CD14-positive monocyte (primary cell): Measurements from ENCODE around the gene NUP93. TPM values are rescaled to one million over a fixed set of nuclear protein-coding genes. Genes with fewer than 3 reads are reported as not detected.

ENCODE experiments used
- DNase-seq, 3 donors: peaks; one replicate each; pipeline ENCODE4 v3.0.0-alpha.2; 2011 to 2022
- H2AFZ ChIP-seq: 2 replicates; pipeline ENCODE4 v1.6.0; 2012; ENCODE audit warnings: mild to moderate bottlenecking, low read depth, low read length, inconsistent platforms; ENCODE audit not compliant: insufficient read depth, poor library complexity, severe bottlenecking
- H3K27ac ChIP-seq, 2 donors: 1 replicate in 1 of 2; 2 replicates in 1 of 2; pipeline ENCODE4 v1.5.1; 2012 to 2013; ENCODE audit warnings: low read length in 2 of 2, control low read depth in 1 of 2, inconsistent platforms in 1 of 2, low read depth in 1 of 2, mild to moderate bottlenecking in 1 of 2
- H3K27me3 ChIP-seq, 2 donors: one replicate each; pipeline versions ENCODE4 v1.6.0 to v1.6.1; 2011 to 2013; ENCODE audit warnings: low read length in 2 of 2; ENCODE audit not compliant: control insufficient read depth in 2 of 2, insufficient read depth in 2 of 2
- H3K36me3 ChIP-seq, 2 donors: replicated peaks in 1 of 2; 1 replicate in 1 of 2; 2 replicates in 1 of 2; pipeline versions ENCODE4 v1.5.1 to v1.6.1; 2012 to 2013; ENCODE audit warnings: low read length in 2 of 2, control low read depth in 1 of 2, inconsistent platforms in 1 of 2, mild to moderate bottlenecking in 1 of 2; ENCODE audit not compliant: insufficient read depth in 2 of 2, control insufficient read depth in 1 of 2
- H3K4me1 ChIP-seq, 2 donors: 1 replicate in 1 of 2; 2 replicates in 1 of 2; pipeline versions ENCODE4 v1.5.1 to v1.6.1; 2012 to 2013; ENCODE audit warnings: low read length in 2 of 2, control low read depth in 1 of 2, inconsistent platforms in 1 of 2, mild to moderate bottlenecking in 1 of 2, moderate library complexity in 1 of 2; ENCODE audit not compliant: insufficient read depth in 2 of 2, control insufficient read depth in 1 of 2
- H3K4me2 ChIP-seq: replicated peaks from 2 replicates; pipeline ENCODE3; 2012; ENCODE audit warnings: low read length, moderate library complexity, mild to moderate bottlenecking; ENCODE audit not compliant: poor library complexity, severe bottlenecking; ENCODE audit errors: extremely low read depth
- H3K4me3 ChIP-seq, 3 experiments: fragments of 200-600 bp in 1 of 3; sonication (generic) in 1 of 3; replicated peaks in 1 of 3; 1 replicate in 2 of 3; 2 replicates in 1 of 3; pipeline ENCODE4 v1.5.1; 2011 to 2013; ENCODE audit warnings: low read length in 3 of 3, mild to moderate bottlenecking in 3 of 3, control low read depth in 2 of 3, low read depth in 2 of 3, inconsistent platforms in 1 of 3, moderate library complexity in 1 of 3
- H3K79me2 ChIP-seq: 2 replicates; pipeline ENCODE4 v1.6.0; 2012; ENCODE audit warnings: mild to moderate bottlenecking, control low read depth, inconsistent platforms, low read length, moderate library complexity; ENCODE audit not compliant: insufficient read depth
- H3K9ac ChIP-seq: 2 replicates; pipeline ENCODE4 v1.6.0; 2017; ENCODE audit warnings: low read length, mild to moderate bottlenecking; ENCODE audit not compliant: insufficient read depth, poor library complexity, severe bottlenecking
- H3K9me3 ChIP-seq, 2 donors: replicated peaks in 1 of 2; 1 replicate in 1 of 2; 2 replicates in 1 of 2; pipeline versions ENCODE4 v1.5.1 to v1.6.1; 2012 to 2013; ENCODE audit warnings: low read length in 2 of 2, control low read depth in 1 of 2; ENCODE audit not compliant: control insufficient read depth in 1 of 2, insufficient read depth in 1 of 2
- H4K20me1 ChIP-seq: 2 replicates; pipeline ENCODE4 v1.6.0; 2012; ENCODE audit warnings: mild to moderate bottlenecking, low read length, control low read depth, moderate library complexity; ENCODE audit not compliant: insufficient read depth
- H3K27ac Mint-ChIP-seq, 7 donors: one replicate each; pipeline ENCODE4 v1.8.0; 2020; ENCODE audit warnings: mild to moderate bottlenecking in 7 of 7, mixed read lengths in 7 of 7, moderate library complexity in 6 of 7, inconsistent platforms in 2 of 7
- H3K27me3 Mint-ChIP-seq, 3 donors: one replicate each; pipeline ENCODE4 v1.8.0; 2021 to 2022; ENCODE audit warnings: low read depth in 3 of 3, mild to moderate bottlenecking in 3 of 3, mixed read lengths in 3 of 3, moderate library complexity in 3 of 3, inconsistent platforms in 1 of 3
- H3K36me3 Mint-ChIP-seq, 2 donors: one replicate each; pipeline ENCODE4 v1.8.0; 2020; ENCODE audit warnings: mixed read lengths in 2 of 2, inconsistent platforms in 1 of 2, mild to moderate bottlenecking in 1 of 2
- H3K4me1 Mint-ChIP-seq: one replicate; pipeline ENCODE4 v1.8.0; 2020; ENCODE audit warnings: mild to moderate bottlenecking, mixed read lengths
- H3K4me3 Mint-ChIP-seq, 2 donors: one replicate each; pipeline ENCODE4 v1.8.0; 2020; ENCODE audit warnings: mild to moderate bottlenecking in 2 of 2, mixed read lengths in 2 of 2, moderate library complexity in 1 of 2
- H3K9me3 Mint-ChIP-seq, 7 donors: one replicate each; pipeline ENCODE4 v1.8.0; 2020 to 2022; ENCODE audit warnings: mixed read lengths in 7 of 7, mild to moderate bottlenecking in 6 of 7, moderate library complexity in 6 of 7, inconsistent platforms in 2 of 7
- WGBS: methylation state at CpG from one replicate; pipeline ENCODE4 v1.1.5; 2013; ENCODE audit warnings: missing lambda C conversion rate; ENCODE audit not compliant: insufficient coverage; 5-methylcytosine and 5-hydroxymethylcytosine counted together
- intact Hi-C, 2 donors: fragments of 100-400 bp; cut with micrococcal nuclease; formaldehyde crosslinking; loops; one replicate each; pipeline versions ENCODE4 v1.15.0 to v1.15.1; 2023
- polyA plus RNA-seq, 3 donors: library from polyadenylated mRNA; depleted of rRNA in 1 of 3; unstranded in 2 of 3; stranded (reverse) in 1 of 3; fragments of 300-500 nt in 2 of 3; fragments of >200 nt in 1 of 3; fragmentation: Illumina TruSeq in 2 of 3; gene quantifications; 1 replicate in 2 of 3; 2 replicates in 1 of 3; pipeline ENCODE4 v1.2.3, GENCODE V29; 2012 to 2021
- TF ChIP-seq, protein P1 (sequence below): fragments of 200-600 bp; IDR thresholded peaks from one replicate; pipeline ENCODE4 v1.8.0; 2022; ENCODE audit warnings: antibody characterized with exemption, mild to moderate bottlenecking

Gene NUP93
- polyA plus RNA-seq, 3 donors = 46.6 to 77.7 (median 59.4) TPM

DNA sequence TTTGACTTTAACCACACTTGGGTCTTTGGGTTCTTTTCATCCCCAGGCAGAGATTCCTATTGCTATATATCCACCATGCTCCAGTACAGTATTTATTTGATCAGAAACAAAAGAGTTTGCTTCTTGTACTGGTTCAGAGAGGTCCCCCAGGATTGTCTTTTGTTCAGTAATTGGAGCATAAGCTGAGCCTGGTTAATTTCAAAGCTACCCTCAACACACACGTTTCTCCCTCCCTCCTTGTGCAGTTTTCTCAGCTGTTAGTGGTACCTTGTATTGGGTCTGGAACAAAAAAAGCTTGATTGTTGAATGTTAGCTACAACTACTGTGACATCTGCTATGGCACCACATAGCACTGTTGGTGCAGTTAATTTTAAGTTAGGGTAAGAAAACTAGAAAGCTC, 50.0 kb downstream of the NUP93 start:
- Histone ChIP-seq H3K9me3 (no peaks in the 10 kb centered on the region), H4K20me1 (peaks cover 60% of the 10 kb centered on the region), H3K36me3 (no peaks in the 10 kb centered on the region), H2AFZ (no peak overlapping the region), H3K4me1 (peaks cover 12 to 22% of the 10 kb centered on the region in 2 donors), H3K4me3 (no peak overlapping the region), H3K9ac (no peak overlapping the region), H3K27ac (no peak overlapping the region), H3K27me3 (no peaks in the 10 kb centered on the region), H3K79me2 (peaks cover 24% of the 10 kb centered on the region), H3K4me2 (no peak overlapping the region)
- no peak for DNase-seq
- Mint-ChIP-seq H3K4me1 (peaks cover 27% of the 10 kb centered on the region), H3K36me3 (peaks cover 5 to 12% of the 10 kb centered on the region in 2 donors), H3K27ac (no peak overlapping the region), H3K27me3 (no peaks in the 10 kb centered on the region), H3K4me3 (no peak overlapping the region), H3K9me3 (no peaks in the 10 kb centered on the region)
- intact Hi-C loops = no loop called here
- TF ChIP-seq, protein P1, sequence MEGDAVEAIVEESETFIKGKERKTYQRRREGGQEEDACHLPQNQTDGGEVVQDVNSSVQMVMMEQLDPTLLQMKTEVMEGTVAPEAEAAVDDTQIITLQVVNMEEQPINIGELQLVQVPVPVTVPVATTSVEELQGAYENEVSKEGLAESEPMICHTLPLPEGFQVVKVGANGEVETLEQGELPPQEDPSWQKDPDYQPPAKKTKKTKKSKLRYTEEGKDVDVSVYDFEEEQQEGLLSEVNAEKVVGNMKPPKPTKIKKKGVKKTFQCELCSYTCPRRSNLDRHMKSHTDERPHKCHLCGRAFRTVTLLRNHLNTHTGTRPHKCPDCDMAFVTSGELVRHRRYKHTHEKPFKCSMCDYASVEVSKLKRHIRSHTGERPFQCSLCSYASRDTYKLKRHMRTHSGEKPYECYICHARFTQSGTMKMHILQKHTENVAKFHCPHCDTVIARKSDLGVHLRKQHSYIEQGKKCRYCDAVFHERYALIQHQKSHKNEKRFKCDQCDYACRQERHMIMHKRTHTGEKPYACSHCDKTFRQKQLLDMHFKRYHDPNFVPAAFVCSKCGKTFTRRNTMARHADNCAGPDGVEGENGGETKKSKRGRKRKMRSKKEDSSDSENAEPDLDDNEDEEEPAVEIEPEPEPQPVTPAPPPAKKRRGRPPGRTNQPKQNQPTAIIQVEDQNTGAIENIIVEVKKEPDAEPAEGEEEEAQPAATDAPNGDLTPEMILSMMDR = no peak
- no CpG with 5 or more reads among the region's 1 CpG for WGBS

DNA sequence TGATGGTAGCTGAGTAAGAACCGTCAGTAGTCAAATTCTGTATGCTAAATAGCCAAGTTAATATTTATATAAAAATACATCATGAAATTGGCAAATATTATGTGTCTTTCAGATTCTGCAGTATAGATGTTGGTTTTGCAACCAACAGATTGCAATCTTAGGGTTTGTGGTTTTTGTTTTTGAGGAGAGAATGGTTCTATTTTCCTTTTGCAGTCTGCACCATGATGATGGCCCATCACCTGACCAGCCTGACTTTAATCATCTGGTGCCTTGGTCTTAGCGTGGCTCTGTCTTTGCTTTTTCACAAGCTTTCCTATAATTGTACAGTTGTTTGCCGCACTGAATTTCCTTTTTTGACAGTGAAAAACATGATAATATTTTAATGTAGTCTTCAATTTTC, 50.7 kb downstream of the NUP93 start:
- Histone ChIP-seq H3K36me3 (no peaks in the 10 kb centered on the region), H3K27ac (no peak overlapping the region), H3K4me3 (no peak overlapping the region), H4K20me1 (peaks cover 63% of the 10 kb centered on the region), H3K9ac (no peak overlapping the region), H3K4me2 (no peak overlapping the region), H3K4me1 (peaks cover 12 to 22% of the 10 kb centered on the region in 2 donors), H3K79me2 (peaks cover 24% of the 10 kb centered on the region), H3K9me3 (no peaks in the 10 kb centered on the region), H2AFZ (no peak overlapping the region), H3K27me3 (no peaks in the 10 kb centered on the region)
- no peak overlapping the region for H3K4me3 Mint-ChIP-seq
- no peaks in the 10 kb centered on the region for H3K27me3 Mint-ChIP-seq
- peaks cover 27% of the 10 kb centered on the region for H3K4me1 Mint-ChIP-seq
- H3K27ac Mint-ChIP-seq = no peak overlapping the region
- no peak for DNase-seq
- intact Hi-C loops = no loop called here
- WGBS = no CpG with 5 or more reads among the region's 3 CpGs
- no peaks in the 10 kb centered on the region for H3K9me3 Mint-ChIP-seq
- H3K36me3 Mint-ChIP-seq = peaks cover 5 to 12% of the 10 kb centered on the region in 2 donors
- TF ChIP-seq, protein P1 = no peak
